MCF 10A (cell line): ENCODE measurements around the gene SHISA6. TPM values are rescaled to one million over a fixed set of nuclear protein-coding genes. Genes with fewer than 3 reads are reported as not detected.

Experiments used
- BruUV-seq: library from RNA; stranded (reverse); fragments of 400-500 nt; replicated peaks from 2 replicates; lab custom pipeline; 2021; lab: Mats Ljungman, UMichigan
- CTCF ChIA-PET: fragments of 300-600 bp; sonication (Branson Sonifier 250); formaldehyde crosslinking; extraction: SDS; loops from one replicate; lab custom pipeline; 2021; ENCODE audit warnings: antibody characterized with exemption, inconsistent platforms; lab: Yijun Ruan, JAX
- POLR2A ChIA-PET: fragments of 300-600, 350-650 bp; sonication (Branson Sonifier 250); formaldehyde crosslinking; extraction: SDS; loops from one replicate; lab custom pipeline; 2020; ENCODE audit warnings: antibody characterized with exemption, inconsistent platforms; lab: Yijun Ruan, JAX
- DNase-seq: peaks from one replicate; pipeline ENCODE4 v3.0.0-alpha.2; 2018; ENCODE audit not compliant: unreplicated experiment
- H3K27ac Mint-ChIP-seq: one replicate; pipeline ENCODE4 v1.8.0; 2022; ENCODE audit warnings: mild to moderate bottlenecking, low read depth, mixed read lengths; ENCODE audit not compliant: unreplicated experiment
- H3K27me3 Mint-ChIP-seq: one replicate; pipeline ENCODE4 v1.8.0; 2022; ENCODE audit warnings: mixed read lengths; ENCODE audit not compliant: insufficient read depth, unreplicated experiment
- H3K36me3 Mint-ChIP-seq: one replicate; pipeline ENCODE4 v1.8.0; 2022; ENCODE audit warnings: mild to moderate bottlenecking, moderate library complexity, mixed read lengths; ENCODE audit not compliant: insufficient read depth, unreplicated experiment
- H3K4me1 Mint-ChIP-seq: one replicate; pipeline ENCODE4 v1.8.0; 2022; ENCODE audit warnings: mixed read lengths; ENCODE audit not compliant: insufficient read depth, unreplicated experiment
- H3K4me3 Mint-ChIP-seq: one replicate; pipeline ENCODE4 v1.8.0; 2022; ENCODE audit warnings: mild to moderate bottlenecking, moderate library complexity, mixed read lengths; ENCODE audit not compliant: unreplicated experiment
- H3K9me3 Mint-ChIP-seq: one replicate; pipeline ENCODE4 v1.8.0; 2022; ENCODE audit warnings: mixed read lengths; ENCODE audit not compliant: unreplicated experiment
- intact Hi-C: fragments of 100-400 bp; cut with micrococcal nuclease; formaldehyde crosslinking; loops from 2 replicates; pipeline ENCODE4 v1.14.1; 2022
- total RNA-seq: library from RNA; stranded (reverse); gene quantifications from 2 replicates; pipeline ENCODE4 v1.2.3, GENCODE V29; 2022
- TF ChIP-seq, protein P1 (sequence below): fragments of 200-600 bp; IDR thresholded peaks from one replicate; pipeline ENCODE4 v1.8.0; 2022; ENCODE audit warnings: antibody characterized with exemption, mild to moderate bottlenecking; ENCODE audit not compliant: unreplicated experiment

SHISA6 gene
- total RNA-seq, 1 experiment from 2014 or later: not detected

DNA sequence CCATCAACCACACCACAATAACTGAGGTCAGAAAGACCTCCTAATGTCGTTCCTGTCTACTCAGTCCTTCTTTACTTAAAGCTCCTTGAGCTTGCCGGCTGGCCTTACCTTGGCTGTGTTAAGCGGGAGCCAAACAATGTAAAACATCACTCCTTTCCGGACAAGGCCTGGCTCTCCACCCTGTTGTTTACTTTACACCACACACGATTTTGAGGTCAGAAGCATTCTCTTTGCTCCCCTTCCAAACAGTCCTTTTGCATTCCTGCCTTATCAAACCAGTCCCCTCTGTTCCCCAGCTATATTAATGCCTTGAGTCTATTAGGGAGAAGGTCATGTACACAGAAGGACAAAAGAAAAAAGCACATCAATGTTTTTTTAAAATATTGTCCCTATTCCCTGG is 19.3 kb upstream of the SHISA6 start:
- CTCF ChIA-PET: no interaction called here
- POLR2A ChIA-PET: no interaction called here
- no peaks in the 10 kb centered on the region for H3K4me1 Mint-ChIP-seq
- TF ChIP-seq, protein P1, sequence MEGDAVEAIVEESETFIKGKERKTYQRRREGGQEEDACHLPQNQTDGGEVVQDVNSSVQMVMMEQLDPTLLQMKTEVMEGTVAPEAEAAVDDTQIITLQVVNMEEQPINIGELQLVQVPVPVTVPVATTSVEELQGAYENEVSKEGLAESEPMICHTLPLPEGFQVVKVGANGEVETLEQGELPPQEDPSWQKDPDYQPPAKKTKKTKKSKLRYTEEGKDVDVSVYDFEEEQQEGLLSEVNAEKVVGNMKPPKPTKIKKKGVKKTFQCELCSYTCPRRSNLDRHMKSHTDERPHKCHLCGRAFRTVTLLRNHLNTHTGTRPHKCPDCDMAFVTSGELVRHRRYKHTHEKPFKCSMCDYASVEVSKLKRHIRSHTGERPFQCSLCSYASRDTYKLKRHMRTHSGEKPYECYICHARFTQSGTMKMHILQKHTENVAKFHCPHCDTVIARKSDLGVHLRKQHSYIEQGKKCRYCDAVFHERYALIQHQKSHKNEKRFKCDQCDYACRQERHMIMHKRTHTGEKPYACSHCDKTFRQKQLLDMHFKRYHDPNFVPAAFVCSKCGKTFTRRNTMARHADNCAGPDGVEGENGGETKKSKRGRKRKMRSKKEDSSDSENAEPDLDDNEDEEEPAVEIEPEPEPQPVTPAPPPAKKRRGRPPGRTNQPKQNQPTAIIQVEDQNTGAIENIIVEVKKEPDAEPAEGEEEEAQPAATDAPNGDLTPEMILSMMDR: no peak
- H3K4me3 Mint-ChIP-seq: no peak overlapping the region
- BruUV-seq: no TSS peak
- DNase-seq: no peak
- H3K27me3 Mint-ChIP-seq: no peaks in the 10 kb centered on the region
- intact Hi-C loops: no loop called here
- no peaks in the 10 kb centered on the region for H3K9me3 Mint-ChIP-seq
- no peak overlapping the region for H3K27ac Mint-ChIP-seq
- H3K36me3 Mint-ChIP-seq: no peaks in the 10 kb centered on the region

DNA sequence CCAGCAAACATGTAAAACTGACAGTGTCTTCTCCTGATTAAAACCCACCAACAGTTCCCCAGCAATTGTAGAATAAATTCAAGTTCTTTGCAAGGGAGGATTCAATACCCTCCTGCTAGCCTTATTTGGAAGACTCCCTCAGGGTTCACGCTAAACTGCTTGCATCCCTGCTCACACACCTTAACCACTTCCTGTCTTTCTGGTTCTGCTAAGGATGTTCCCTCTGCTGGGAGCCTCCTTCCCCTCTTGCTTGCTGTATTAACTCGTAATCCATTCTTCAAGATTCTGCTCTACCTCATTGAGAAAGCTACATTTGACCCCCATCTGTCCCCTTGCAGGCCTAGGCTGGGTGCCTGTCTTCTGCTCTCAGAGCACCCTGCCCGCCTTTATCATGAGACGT is 2.3 kb upstream of the SHISA6 start:
- H3K4me3 Mint-ChIP-seq: no peak overlapping the region
- ChIA-PET CTCF (no interaction called here), POLR2A (no interaction called here)
- BruUV-seq: no TSS peak
- DNase-seq: no peak
- peaks cover 9% of the 10 kb centered on the region for H3K9me3 Mint-ChIP-seq
- TF ChIP-seq, protein P1: no peak
- no peaks in the 10 kb centered on the region for H3K36me3 Mint-ChIP-seq
- H3K27ac Mint-ChIP-seq: no peak overlapping the region
- intact Hi-C loops: no loop called here
- H3K27me3 Mint-ChIP-seq: peaks cover 10% of the 10 kb centered on the region
- peaks cover 6% of the 10 kb centered on the region for H3K4me1 Mint-ChIP-seq

DNA sequence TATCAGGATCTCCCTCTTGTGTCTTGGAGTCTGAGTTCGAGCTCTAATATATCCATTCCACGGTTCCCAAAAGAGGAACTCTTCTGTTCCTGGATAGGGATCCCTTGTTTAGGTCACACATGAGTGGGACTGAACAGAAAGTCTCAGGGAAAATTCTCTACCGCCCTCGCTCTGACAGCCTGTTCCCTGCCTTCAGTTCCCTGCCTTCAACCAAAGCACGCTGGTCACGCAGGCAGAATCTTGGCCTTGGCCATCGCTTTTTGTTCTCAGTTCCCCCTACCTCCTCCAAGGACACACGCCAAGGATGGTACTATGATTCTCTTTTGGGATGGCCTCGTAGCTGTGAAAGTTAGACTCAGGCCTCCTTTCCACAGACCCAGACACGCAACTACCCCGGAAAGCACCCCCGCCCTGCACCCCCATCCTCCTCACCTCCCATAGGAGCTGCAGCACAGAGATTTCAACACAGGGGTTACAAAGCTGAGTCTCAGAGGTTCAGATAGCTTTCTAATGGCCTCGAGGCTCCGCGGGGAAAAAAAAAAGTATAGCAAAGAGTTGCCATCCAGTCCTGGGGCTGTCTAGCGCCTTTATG is 1.5 kb upstream of the SHISA6 start:
- intact Hi-C loops: no loop called here
- Mint-ChIP-seq H3K9me3 (peaks cover 7% of the 10 kb centered on the region), H3K4me1 (peaks cover 6% of the 10 kb centered on the region), H3K36me3 (no peaks in the 10 kb centered on the region), H3K4me3 (no peak overlapping the region), H3K27me3 (peaks cover 10% of the 10 kb centered on the region), H3K27ac (no peak overlapping the region)
- ChIA-PET CTCF (interaction anchor here (1.0 kb wide), 1 partner anchor 94 kb away, joined by 5 read pairs; no protein-coding TSS in a partner anchor), POLR2A (no interaction called here)
- BruUV-seq: no TSS peak
- DNase-seq: no peak
- TF ChIP-seq, protein P1: no peak

DNA sequence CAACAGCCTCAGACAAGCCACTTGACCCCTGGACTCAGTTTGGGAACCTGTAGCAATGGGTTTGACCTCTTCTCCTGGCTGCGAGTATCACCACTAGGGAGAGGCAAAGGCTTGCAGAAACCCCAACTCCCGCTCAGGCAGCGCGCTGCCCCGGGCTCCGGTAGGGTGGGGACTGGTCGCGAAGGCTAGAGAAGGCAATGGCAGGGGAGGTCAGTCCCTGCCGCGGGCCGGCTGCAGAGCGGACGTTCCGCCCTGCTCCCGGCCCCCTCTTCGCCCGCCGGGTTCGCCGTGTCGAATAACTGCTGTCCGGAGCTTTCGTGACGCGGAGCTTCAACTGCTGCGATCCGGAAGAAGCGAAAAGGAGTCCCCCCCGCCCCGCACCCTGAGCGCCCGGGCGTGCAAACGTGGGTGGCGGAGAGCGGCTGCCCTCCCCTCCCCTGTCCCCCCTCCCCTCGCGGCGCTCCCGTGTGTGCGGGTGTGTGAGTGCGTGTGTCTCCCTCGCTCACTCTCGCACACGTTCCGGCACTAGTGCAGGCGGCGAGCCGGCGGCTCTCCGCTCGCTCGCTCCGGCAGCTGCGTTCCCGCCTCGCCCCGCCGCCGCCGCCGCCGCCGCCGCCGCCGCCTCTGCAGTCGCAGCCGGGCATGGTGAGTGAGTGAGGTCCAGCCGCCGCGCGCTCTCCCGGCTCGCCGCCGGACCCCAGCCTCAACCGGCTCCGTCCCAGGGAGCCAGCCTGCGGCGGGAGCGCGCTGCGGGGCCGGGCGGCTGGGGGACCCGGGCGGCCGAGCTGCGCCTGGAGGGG is 772 bp upstream of the SHISA6 start:
- no peak for DNase-seq
- Mint-ChIP-seq H3K36me3 (no peaks in the 10 kb centered on the region), H3K27ac (no peak overlapping the region), H3K4me3 (no peak overlapping the region), H3K4me1 (peaks cover 11% of the 10 kb centered on the region), H3K9me3 (peaks cover 7% of the 10 kb centered on the region), H3K27me3 (peaks cover 10% of the 10 kb centered on the region)
- CTCF ChIA-PET: interaction anchor here (1.0 kb wide), 1 partner anchor 95 kb away, joined by 5 read pairs; no protein-coding TSS in a partner anchor
- no TSS peak for BruUV-seq
- TF ChIP-seq, protein P1: no peak
- intact Hi-C loops: no loop called here
- POLR2A ChIA-PET: no interaction called here
